GM18861 (cell line): ENCODE results near the gene PSMB1.

Experiments used
- ATAC-seq: cut with Tn5 transposase; IDR thresholded peaks from one replicate; pipeline ENCODE4 v1.9.1; 2021; ENCODE audit not compliant: unreplicated experiment

PSMB1 gene

GRCh38 chr6:170552765-170553533 lies at the start of gene PSMB1:
Gene PSMB1 (minus strand): TSS chr6:170553307. CDS start chr6:170553242, 65 bp downstream.
- peak; percentile 40 for ATAC-seq

- no peak for ATAC-seq
These were observed 44.2 kb upstream of the PSMB1 start for GRCh38 chr6:170597278-170597677.

GRCh38 chr6:170596426-170596825 lies 43.3 kb upstream of the PSMB1 start:
- no peak for ATAC-seq

- ATAC-seq = no peak
These were observed 37.6 kb upstream of the PSMB1 start for GRCh38 chr6:170590725-170591124.

- ATAC-seq = no peak
These were observed 31.9 kb upstream of the PSMB1 start for GRCh38 chr6:170584954-170585498.

GRCh38 chr6:170584181-170584953 lies 31.3 kb upstream of the PSMB1 start, which contains the start of gene PDCD2:
Gene PDCD2 (minus strand): TSS chr6:170584637. CDS start chr6:170584581, 56 bp downstream.
- peak; percentile 96 for ATAC-seq

GRCh38 chr6:170583756-170584180 lies 30.7 kb upstream of the PSMB1 start:
- ATAC-seq = no peak

- ATAC-seq = no peak
These were observed 25.8 kb upstream of the PSMB1 start for GRCh38 chr6:170578909-170579308.

GRCh38 chr6:170575250-170575649 lies 22.1 kb upstream of the PSMB1 start:
- no peak for ATAC-seq

- no peak for ATAC-seq
These were observed 19.8 kb upstream of the PSMB1 start for GRCh38 chr6:170572704-170573466.

GRCh38 chr6:170564936-170565530 lies 11.9 kb upstream of the PSMB1 start:
- no peak for ATAC-seq

- ATAC-seq = no peak
These were observed 8.4 kb upstream of the PSMB1 start for GRCh38 chr6:170561555-170561954.

GRCh38 chr6:170555305-170555704 lies 2.2 kb upstream of the PSMB1 start:
- no peak for ATAC-seq

GRCh38 chr6:170554796-170555137 lies 1.7 kb upstream of the PSMB1 start:
- ATAC-seq = no peak

GRCh38 chr6:170554013-170554795 lies 1.1 kb upstream of the PSMB1 start, which contains the start of gene TBP:
Gene TBP (plus strand): TSS chr6:170554369. CDS start chr6:170557030, 2,661 bp downstream.
- ATAC-seq = peak; percentile 98

GRCh38 chr6:170553534-170554012 lies 466 bp upstream of the PSMB1 start:
- peak; percentile 14 for ATAC-seq

- no peak for ATAC-seq
These were observed 7.7 kb downstream of the PSMB1 start for GRCh38 chr6:170545405-170545804.

GRCh38 chr6:170542031-170542719 lies 10.9 kb downstream of the PSMB1 start:
- ATAC-seq = no peak

- no peak for ATAC-seq
These were observed 15.8 kb downstream of the PSMB1 start for GRCh38 chr6:170537329-170537728.
